Erythroblast (primary cell): ENCODE results near the gene PEX10.

Source experiments
- GATA1 ChIP-seq: IDR thresholded peaks from 2 replicates; pipeline ENCODE4 v1.6.1; 2011; ENCODE audit warnings: low read depth, mild to moderate bottlenecking, control low read depth, low read length, moderate library complexity
- POLR2A ChIP-seq: IDR thresholded peaks from 2 replicates; pipeline ENCODE4 v1.6.1; 2011; ENCODE audit warnings: mild to moderate bottlenecking, low read length

- TF ChIP-seq POLR2A (no peak), GATA1 (no peak)
These were observed 26.3 kb upstream of the PEX10 start for GRCh38 chr1:2438641-2439040.
